Osteocyte (in vitro differentiated cells): Measurements from ENCODE around the gene IL2RA. TPM values are rescaled to one million over a fixed set of nuclear protein-coding genes. Genes with fewer than 3 reads are reported as not detected.

Experiments
- DNase-seq: peaks from one replicate; pipeline ENCODE4 v3.0.0; 2021; ENCODE audit warnings: mixed read lengths; ENCODE audit not compliant: unreplicated experiment; ENCODE audit errors: extremely low spot score
- H3K27ac Mint-ChIP-seq: one replicate; pipeline ENCODE4 v1.8.0; 2021; ENCODE audit warnings: mild to moderate bottlenecking, mixed read lengths; ENCODE audit not compliant: unreplicated experiment
- H3K27me3 Mint-ChIP-seq: one replicate; pipeline ENCODE4 v1.8.0; 2021; ENCODE audit warnings: mixed read lengths; ENCODE audit not compliant: unreplicated experiment
- H3K36me3 Mint-ChIP-seq: one replicate; pipeline ENCODE4 v1.8.0; 2021; ENCODE audit warnings: mixed read lengths; ENCODE audit not compliant: unreplicated experiment
- H3K4me1 Mint-ChIP-seq: one replicate; pipeline ENCODE4 v1.8.0; 2021; ENCODE audit warnings: mixed read lengths; ENCODE audit not compliant: unreplicated experiment
- H3K4me3 Mint-ChIP-seq: one replicate; pipeline ENCODE4 v1.8.0; 2021; ENCODE audit warnings: mild to moderate bottlenecking, moderate library complexity, mixed read lengths; ENCODE audit not compliant: unreplicated experiment
- H3K9me3 Mint-ChIP-seq: one replicate; pipeline ENCODE4 v1.8.0; 2021; ENCODE audit warnings: mixed read lengths; ENCODE audit not compliant: unreplicated experiment
- CTCF ChIP-seq: fragments of 200-600 bp; sonication (generic); IDR thresholded peaks from 2 replicates; pipeline ENCODE4 v1.5.0; 2021; ENCODE audit warnings: antibody characterized with exemption, mild to moderate bottlenecking, moderate library complexity
- total RNA-seq: library from RNA; stranded (reverse); gene quantifications from 2 replicates; pipeline ENCODE4 v1.2.1, GENCODE V29; 2021

The IL2RA gene
- total RNA-seq, 1 donor from 2014 or later = not detected

DNA sequence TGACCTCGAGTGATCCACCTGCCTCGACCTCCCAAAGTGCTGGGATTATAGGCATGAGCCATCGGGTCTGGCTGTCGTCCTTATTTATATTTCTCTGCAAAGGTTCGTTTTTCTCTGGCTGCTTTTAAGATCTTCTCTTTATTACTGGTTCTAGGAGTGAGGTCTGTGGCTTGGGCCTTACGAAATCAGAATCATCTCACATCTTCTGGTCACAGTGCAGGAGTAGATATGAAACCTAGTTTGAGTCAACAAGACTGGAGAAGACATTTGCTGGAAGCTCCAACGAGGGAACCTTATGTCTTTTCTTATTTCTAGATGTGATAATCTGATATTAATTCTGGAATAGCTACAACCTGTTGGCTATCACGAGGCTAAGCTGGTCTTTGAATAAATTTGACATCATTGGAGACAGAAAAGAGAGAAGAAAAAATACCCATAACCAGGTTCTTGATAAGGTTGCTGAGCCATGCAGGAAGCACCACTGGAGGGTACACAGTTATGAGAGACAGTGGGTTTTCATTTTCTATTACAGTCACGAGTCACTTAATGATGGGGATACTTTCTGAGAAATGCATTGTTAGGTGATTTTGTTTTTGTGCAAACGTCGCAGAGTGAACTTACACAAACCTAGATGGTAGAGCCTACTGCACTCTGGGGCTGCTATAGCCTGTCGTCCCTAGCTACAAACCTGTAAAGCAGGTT lies 59.2 kb downstream of the IL2RA start:
- H3K4me3 Mint-ChIP-seq = no peak overlapping the region
- TF ChIP-seq CTCF = no peak
- no peak overlapping the region for H3K27ac Mint-ChIP-seq
- peaks cover 6% of the 10 kb centered on the region for H3K9me3 Mint-ChIP-seq
- no peaks in the 10 kb centered on the region for H3K36me3 Mint-ChIP-seq
- peaks cover 36% of the 10 kb centered on the region for H3K27me3 Mint-ChIP-seq
- DNase-seq = no peak
- H3K4me1 Mint-ChIP-seq = no peaks in the 10 kb centered on the region

GRCh38 chr10:5999440-6000165 lies 62.6 kb downstream of the IL2RA start:
- Mint-ChIP-seq H3K27ac (no peak overlapping the region), H3K27me3 (peaks cover 46% of the 10 kb centered on the region), H3K4me1 (no peaks in the 10 kb centered on the region), H3K4me3 (no peak overlapping the region), H3K36me3 (no peaks in the 10 kb centered on the region), H3K9me3 (no peaks in the 10 kb centered on the region)
- DNase-seq = peak; percentile 76
- no peak for TF ChIP-seq CTCF

GRCh38 chr10:5996696-5997095 lies 65.5 kb downstream of the IL2RA start:
- no peak overlapping the region for H3K4me3 Mint-ChIP-seq
- H3K36me3 Mint-ChIP-seq = peaks cover 4% of the 10 kb centered on the region
- H3K4me1 Mint-ChIP-seq = no peaks in the 10 kb centered on the region
- peaks cover 52% of the 10 kb centered on the region for H3K27me3 Mint-ChIP-seq
- DNase-seq = peak; percentile 17
- TF ChIP-seq CTCF = no peak
- peaks cover 21% of the 10 kb centered on the region for H3K9me3 Mint-ChIP-seq
- H3K27ac Mint-ChIP-seq = no peak overlapping the region

GRCh38 chr10:5992398-5992797 lies 69.8 kb downstream of the IL2RA start:
- Mint-ChIP-seq H3K4me1 (no peaks in the 10 kb centered on the region), H3K27ac (no peak overlapping the region), H3K36me3 (peaks cover 4% of the 10 kb centered on the region), H3K4me3 (no peak overlapping the region), H3K27me3 (peaks cover 54% of the 10 kb centered on the region), H3K9me3 (peaks cover 27% of the 10 kb centered on the region)
- DNase-seq = no peak
- TF ChIP-seq CTCF = no peak

GRCh38 chr10:5991708-5992107 lies 70.5 kb downstream of the IL2RA start:
- TF ChIP-seq CTCF = no peak
- no peak for DNase-seq
- Mint-ChIP-seq H3K27ac (no peak overlapping the region), H3K9me3 (peaks cover 27% of the 10 kb centered on the region), H3K4me3 (no peak overlapping the region), H3K4me1 (no peaks in the 10 kb centered on the region), H3K36me3 (peaks cover 4% of the 10 kb centered on the region), H3K27me3 (peaks cover 55% of the 10 kb centered on the region)
